ENCODE measurements around the gene MCCD1.

GRCh38 chr6:31559606-31559957 is 30.8 kb downstream of the MCCD1 start:
- TF ChIP-seq, protein P1, sequence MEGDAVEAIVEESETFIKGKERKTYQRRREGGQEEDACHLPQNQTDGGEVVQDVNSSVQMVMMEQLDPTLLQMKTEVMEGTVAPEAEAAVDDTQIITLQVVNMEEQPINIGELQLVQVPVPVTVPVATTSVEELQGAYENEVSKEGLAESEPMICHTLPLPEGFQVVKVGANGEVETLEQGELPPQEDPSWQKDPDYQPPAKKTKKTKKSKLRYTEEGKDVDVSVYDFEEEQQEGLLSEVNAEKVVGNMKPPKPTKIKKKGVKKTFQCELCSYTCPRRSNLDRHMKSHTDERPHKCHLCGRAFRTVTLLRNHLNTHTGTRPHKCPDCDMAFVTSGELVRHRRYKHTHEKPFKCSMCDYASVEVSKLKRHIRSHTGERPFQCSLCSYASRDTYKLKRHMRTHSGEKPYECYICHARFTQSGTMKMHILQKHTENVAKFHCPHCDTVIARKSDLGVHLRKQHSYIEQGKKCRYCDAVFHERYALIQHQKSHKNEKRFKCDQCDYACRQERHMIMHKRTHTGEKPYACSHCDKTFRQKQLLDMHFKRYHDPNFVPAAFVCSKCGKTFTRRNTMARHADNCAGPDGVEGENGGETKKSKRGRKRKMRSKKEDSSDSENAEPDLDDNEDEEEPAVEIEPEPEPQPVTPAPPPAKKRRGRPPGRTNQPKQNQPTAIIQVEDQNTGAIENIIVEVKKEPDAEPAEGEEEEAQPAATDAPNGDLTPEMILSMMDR (conservative IDR thresholded peaks at IDR 0.05 in 1 of 2, IDR thresholded peaks at IDR 0.05 in 1 of 2; ENCODE audit: extremely low read depth in 1 of 2, insufficient read depth in 1 of 2, low read depth in 1 of 2, low read length in 2 of 2) = no peak
- no peak for TF ChIP-seq EZH2 (IDR thresholded peaks at IDR 0.05; ENCODE audit: borderline replicate concordance, low read length)
